CD4-positive, alpha-beta T cell (primary cell): ENCODE data around the gene TPRKB. TPM values are rescaled to one million over a fixed set of nuclear protein-coding genes. Genes with fewer than 3 reads are reported as not detected.
"Not testable (repeated sequence)": the region's sequence is repeated elsewhere in the genome, so short reads cannot be mapped to it uniquely, and the experiment has no call there.

Experiments used
- ATAC-seq: fragments of 200-7000 bp; cut with Tn5 transposase; one replicate; pipeline ENCODE4 v1.10.0; 2022; ENCODE audit warnings: mild to moderate bottlenecking; ENCODE audit not compliant: poor library complexity
- CTCF ChIA-PET: fragments of 350-600 bp; sonication (Branson Sonifier 250); formaldehyde crosslinking; loops from one replicate; lab custom pipeline; 2021; ENCODE audit warnings: antibody characterized with exemption, inconsistent platforms; lab: Charles Lee
- POLR2A ChIA-PET: fragments of 350-600 bp; sonication (Branson Sonifier 250); formaldehyde crosslinking; loops from one replicate; lab custom pipeline; 2021; ENCODE audit warnings: antibody characterized with exemption, inconsistent platforms; lab: Charles Lee
- DNase-seq, 14 experiments: peaks; one replicate each; pipeline ENCODE4 v3.0.0-alpha.2; 2013 to 2020; ENCODE audit warnings: mixed read lengths in 2 of 14
- H3K27ac ChIP-seq, 2 donors: one replicate each; pipeline versions ENCODE4 v1.5.1 to v1.7.0; 2013; ENCODE audit warnings: low read length in 2 of 2, low read depth in 1 of 2, mild to moderate bottlenecking in 1 of 2
- H3K27me3 ChIP-seq, 2 experiments: 1 replicate in 1 of 2; 2 replicates in 1 of 2; pipeline versions ENCODE4 v1.6.1 to v1.7.0; 2013; ENCODE audit warnings: low read length in 2 of 2, control low read depth in 1 of 2, mild to moderate bottlenecking in 1 of 2, moderate library complexity in 1 of 2; ENCODE audit not compliant: insufficient read depth in 2 of 2, control insufficient read depth in 1 of 2
- H3K36me3 ChIP-seq: one replicate; pipeline ENCODE4 v1.6.1; 2013; ENCODE audit warnings: low read length, control low read depth; ENCODE audit not compliant: insufficient read depth
- H3K4me1 ChIP-seq: one replicate; pipeline ENCODE4 v1.6.1; 2013; ENCODE audit warnings: low read length, control low read depth; ENCODE audit not compliant: insufficient read depth
- H3K4me3 ChIP-seq: one replicate; pipeline ENCODE4 v1.5.1; 2013; ENCODE audit warnings: mild to moderate bottlenecking, low read length, moderate library complexity
- H3K9me3 ChIP-seq, 2 experiments: 1 replicate in 1 of 2; 2 replicates in 1 of 2; pipeline versions ENCODE4 v1.6.1 to v1.7.0; 2013; ENCODE audit warnings: low read length in 2 of 2, mild to moderate bottlenecking in 2 of 2, control low read depth in 1 of 2, moderate library complexity in 1 of 2; ENCODE audit not compliant: control insufficient read depth in 1 of 2, insufficient read depth in 1 of 2
- H3K27ac Mint-ChIP-seq: one replicate; pipeline ENCODE4 v1.8.0; 2020; ENCODE audit warnings: mixed read lengths
- H3K27me3 Mint-ChIP-seq: one replicate; pipeline ENCODE4 v1.8.0; 2021; ENCODE audit warnings: mixed read lengths
- H3K36me3 Mint-ChIP-seq: one replicate; pipeline ENCODE4 v1.8.0; 2021; ENCODE audit warnings: low read depth, mixed read lengths
- H3K4me1 Mint-ChIP-seq: one replicate; pipeline ENCODE4 v1.8.0; 2021; ENCODE audit warnings: low read depth, mixed read lengths
- H3K4me3 Mint-ChIP-seq: one replicate; pipeline ENCODE4 v1.8.0; 2020; ENCODE audit warnings: mild to moderate bottlenecking, mixed read lengths
- H3K9me3 Mint-ChIP-seq: one replicate; pipeline ENCODE4 v1.8.0; 2020; ENCODE audit warnings: mixed read lengths
- intact Hi-C, 2 experiments: fragments of 100-400 bp; cut with DNase I in 1 of 2; cut with micrococcal nuclease in 1 of 2; formaldehyde crosslinking; loops; one replicate each; pipeline versions ENCODE4 v1.15.1 to v1.9.0; 2023 to 2025; cut with DNase I, micrococcal nuclease
- total RNA-seq, 174 experiments: library from RNA in 2 of 174; stranded (reverse) in 2 of 174; gene quantifications; one replicate each; pipeline ENCODE4 v1.2.3 and lab custom pipeline; 2021 to 2026
- TF ChIP-seq, protein P1 (sequence below): fragments of 200-600 bp; IDR thresholded peaks from one replicate; pipeline ENCODE4 v1.8.0; 2022; ENCODE audit warnings: antibody characterized with exemption, mild to moderate bottlenecking

Gene TPRKB
- total RNA-seq, 2 experiments from 2014 or later: 16.1 to 18.2 TPM

DNA sequence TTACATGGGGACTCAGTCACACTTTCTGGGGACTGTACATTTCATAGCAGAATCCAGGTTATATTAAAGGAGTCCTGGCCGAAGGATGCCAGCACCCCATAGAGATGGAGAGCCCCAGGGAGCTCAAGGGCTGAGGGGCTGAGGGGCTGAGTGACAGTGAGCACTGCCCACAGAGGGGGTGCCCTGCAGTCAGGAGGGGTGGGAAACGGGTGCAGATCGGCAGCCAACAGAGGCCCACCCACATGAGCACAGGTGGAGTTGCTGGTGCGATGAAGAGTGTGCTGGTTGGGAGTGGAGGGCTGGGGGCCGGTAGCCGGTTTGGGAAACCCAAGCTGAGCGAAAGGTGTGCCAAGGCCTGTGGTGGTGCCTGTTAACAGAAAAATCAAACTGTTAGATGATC is 32.1 kb downstream of the TPRKB start:
- no peaks in the 10 kb centered on the region for H3K9me3 Mint-ChIP-seq
- ATAC-seq (no peak), DNase-seq (no peak)
- H3K27ac Mint-ChIP-seq: no peak overlapping the region
- Histone ChIP-seq H3K4me1 (no peaks in the 10 kb centered on the region), H3K27me3 (peaks cover 3 to 13% of the 10 kb centered on the region in 2 experiments), H3K36me3 (no peaks in the 10 kb centered on the region), H3K27ac (no peak overlapping the region), H3K4me3 (no peak overlapping the region), H3K9me3 (peaks cover 0 to under 1% of the 10 kb centered on the region in 2 experiments)
- no peak overlapping the region for H3K4me3 Mint-ChIP-seq
- no peaks in the 10 kb centered on the region for H3K36me3 Mint-ChIP-seq
- TF ChIP-seq, protein P1, sequence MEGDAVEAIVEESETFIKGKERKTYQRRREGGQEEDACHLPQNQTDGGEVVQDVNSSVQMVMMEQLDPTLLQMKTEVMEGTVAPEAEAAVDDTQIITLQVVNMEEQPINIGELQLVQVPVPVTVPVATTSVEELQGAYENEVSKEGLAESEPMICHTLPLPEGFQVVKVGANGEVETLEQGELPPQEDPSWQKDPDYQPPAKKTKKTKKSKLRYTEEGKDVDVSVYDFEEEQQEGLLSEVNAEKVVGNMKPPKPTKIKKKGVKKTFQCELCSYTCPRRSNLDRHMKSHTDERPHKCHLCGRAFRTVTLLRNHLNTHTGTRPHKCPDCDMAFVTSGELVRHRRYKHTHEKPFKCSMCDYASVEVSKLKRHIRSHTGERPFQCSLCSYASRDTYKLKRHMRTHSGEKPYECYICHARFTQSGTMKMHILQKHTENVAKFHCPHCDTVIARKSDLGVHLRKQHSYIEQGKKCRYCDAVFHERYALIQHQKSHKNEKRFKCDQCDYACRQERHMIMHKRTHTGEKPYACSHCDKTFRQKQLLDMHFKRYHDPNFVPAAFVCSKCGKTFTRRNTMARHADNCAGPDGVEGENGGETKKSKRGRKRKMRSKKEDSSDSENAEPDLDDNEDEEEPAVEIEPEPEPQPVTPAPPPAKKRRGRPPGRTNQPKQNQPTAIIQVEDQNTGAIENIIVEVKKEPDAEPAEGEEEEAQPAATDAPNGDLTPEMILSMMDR: no peak
- CTCF ChIA-PET: no interaction called here
- POLR2A ChIA-PET: no interaction called here
- intact Hi-C loops: no loop called here
- H3K27me3 Mint-ChIP-seq: peaks cover 34% of the 10 kb centered on the region
- no peaks in the 10 kb centered on the region for H3K4me1 Mint-ChIP-seq

DNA sequence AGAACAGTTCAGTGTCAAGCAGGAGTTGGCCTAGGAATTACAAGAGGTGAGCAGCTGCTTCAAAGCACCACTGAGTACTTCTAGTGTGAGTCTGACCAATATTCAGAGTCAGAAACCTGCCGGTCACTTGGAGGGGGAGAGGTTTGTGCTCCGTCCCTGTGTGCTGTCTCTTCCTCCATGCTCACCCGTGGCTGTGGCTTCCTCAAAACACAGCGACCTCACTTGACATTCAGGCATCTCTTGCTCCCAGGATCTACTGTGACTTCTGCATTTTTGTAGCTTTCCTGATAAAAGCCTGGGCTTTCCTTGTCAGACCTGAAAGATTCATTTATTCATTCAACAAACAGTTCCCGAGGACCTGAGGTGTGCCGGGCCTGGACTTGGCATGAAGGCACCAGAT is 32.9 kb downstream of the TPRKB start:
- Histone ChIP-seq H3K4me3 (no peak overlapping the region), H3K27me3 (peaks cover 3 to 13% of the 10 kb centered on the region in 2 experiments), H3K27ac (no peak overlapping the region), H3K36me3 (no peaks in the 10 kb centered on the region), H3K4me1 (no peaks in the 10 kb centered on the region), H3K9me3 (no peaks in the 10 kb centered on the region)
- Mint-ChIP-seq H3K27ac (no peak overlapping the region), H3K27me3 (peaks cover 29% of the 10 kb centered on the region), H3K4me1 (no peaks in the 10 kb centered on the region), H3K36me3 (peaks cover 7% of the 10 kb centered on the region), H3K4me3 (no peak overlapping the region), H3K9me3 (no peaks in the 10 kb centered on the region)
- intact Hi-C loops: no loop called here
- ChIA-PET POLR2A (no interaction called here), CTCF (no interaction called here)
- TF ChIP-seq, protein P1: no peak
- no peak for DNase-seq
- no peak for ATAC-seq

DNA sequence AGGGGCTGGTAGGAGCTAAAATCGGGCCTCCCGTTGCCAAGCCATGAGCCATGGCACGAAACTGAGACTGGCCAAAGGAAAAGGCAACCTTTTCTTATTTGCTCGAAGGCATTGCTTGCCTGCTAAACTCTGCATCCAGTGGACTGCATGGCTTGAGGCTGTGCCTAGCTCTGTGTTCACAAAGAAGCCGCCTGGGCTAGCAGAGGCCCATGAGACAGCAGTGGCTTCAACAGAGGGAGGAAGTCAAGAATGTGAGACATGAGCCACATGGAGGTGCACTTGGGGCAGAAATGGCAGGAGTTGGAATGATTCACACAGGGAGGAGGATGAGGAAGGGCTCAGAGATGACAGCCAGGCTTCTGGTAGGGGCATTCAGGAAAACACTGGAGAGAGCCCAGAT is 33.5 kb downstream of the TPRKB start:
- no peak for ATAC-seq
- no peak overlapping the region for H3K4me3 ChIP-seq
- Mint-ChIP-seq H3K27ac (no peak overlapping the region), H3K4me1 (no peaks in the 10 kb centered on the region), H3K27me3 (peaks cover 29% of the 10 kb centered on the region), H3K9me3 (no peaks in the 10 kb centered on the region), H3K36me3 (peaks cover 8% of the 10 kb centered on the region), H3K4me3 (no peak overlapping the region)
- ChIA-PET POLR2A (no interaction called here), CTCF (no interaction called here)
- H3K9me3 ChIP-seq: peaks cover 0 to 4% of the 10 kb centered on the region in 2 experiments
- H3K4me1 ChIP-seq: no peaks in the 10 kb centered on the region
- H3K27ac ChIP-seq: no peak overlapping the region
- intact Hi-C loops: no loop called here
- peaks cover 3 to 13% of the 10 kb centered on the region in 2 experiments for H3K27me3 ChIP-seq
- no peak for DNase-seq
- H3K36me3 ChIP-seq: no peaks in the 10 kb centered on the region
- TF ChIP-seq, protein P1: no peak

DNA sequence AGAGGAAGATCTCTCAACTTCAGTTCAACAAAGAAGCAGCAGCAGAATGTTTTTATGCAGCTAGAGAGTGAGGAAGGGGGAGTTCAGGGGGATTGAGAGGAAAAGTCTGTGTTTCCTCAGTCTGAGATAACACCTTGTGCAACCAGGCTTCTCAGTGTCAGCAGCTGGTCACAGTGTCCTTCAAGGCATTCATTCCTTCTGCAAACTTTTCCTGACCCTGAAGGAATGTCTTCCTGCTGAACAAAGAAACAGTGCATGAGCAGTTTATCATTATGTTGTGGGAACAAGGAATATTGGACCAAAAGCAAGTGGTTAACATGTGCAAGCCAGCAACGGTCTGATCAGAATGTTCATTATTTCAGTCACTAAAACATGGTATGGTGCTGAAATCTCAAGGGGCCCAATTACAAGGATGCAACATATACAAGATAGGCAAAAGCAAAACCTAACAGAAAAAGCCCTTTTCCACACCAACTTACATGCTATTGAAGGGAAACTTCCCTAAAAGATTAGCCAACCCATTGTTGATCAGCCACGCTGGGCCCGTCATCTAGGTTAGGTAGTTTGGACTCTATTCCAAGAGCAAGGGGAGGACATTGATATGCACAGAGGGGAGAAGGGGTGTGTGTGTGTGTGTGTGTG is 34.2 kb downstream of the TPRKB start:
- H3K27ac Mint-ChIP-seq, H3K9me3 ChIP-seq, POLR2A ChIA-PET, CTCF ChIA-PET, intact Hi-C loops, DNase-seq, H3K9me3 Mint-ChIP-seq, H3K36me3 Mint-ChIP-seq, H3K27ac ChIP-seq, H3K4me3 ChIP-seq, H3K36me3 ChIP-seq, H3K4me1 ChIP-seq, H3K4me1 Mint-ChIP-seq, H3K4me3 Mint-ChIP-seq, ATAC-seq: not testable (repeated sequence)
- peaks cover 3 to 13% of the 10 kb centered on the region in 2 experiments for H3K27me3 ChIP-seq
- H3K27me3 Mint-ChIP-seq: peaks cover 29% of the 10 kb centered on the region
